ENCODE measurements around the gene GFI1B.
"Not testable (repeated sequence)": the region's sequence is repeated elsewhere in the genome, so short reads cannot be mapped to it uniquely, and the experiment has no call there.

The GFI1B gene

DNA sequence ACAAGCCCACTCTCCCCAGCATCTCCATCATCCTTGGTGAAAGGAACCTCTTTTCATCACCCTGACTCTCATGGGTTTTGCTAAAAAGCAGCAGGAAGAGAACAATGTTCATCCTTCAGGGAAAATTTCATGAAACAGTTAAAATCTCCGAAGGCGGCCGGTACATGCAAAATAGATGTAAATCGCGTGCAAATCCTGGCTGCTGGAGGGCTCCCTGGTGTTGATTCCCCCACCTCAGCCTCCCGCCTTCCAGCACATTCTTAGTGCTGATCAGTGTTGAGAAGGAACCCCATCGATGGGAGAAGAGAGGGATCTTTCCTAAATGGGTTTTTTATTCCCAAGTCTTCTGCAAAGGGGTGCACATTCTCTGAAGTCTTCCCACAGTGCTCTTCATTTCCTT, 8.7 kb upstream of the GFI1B start:
- no peak for DNase-seq

DNA sequence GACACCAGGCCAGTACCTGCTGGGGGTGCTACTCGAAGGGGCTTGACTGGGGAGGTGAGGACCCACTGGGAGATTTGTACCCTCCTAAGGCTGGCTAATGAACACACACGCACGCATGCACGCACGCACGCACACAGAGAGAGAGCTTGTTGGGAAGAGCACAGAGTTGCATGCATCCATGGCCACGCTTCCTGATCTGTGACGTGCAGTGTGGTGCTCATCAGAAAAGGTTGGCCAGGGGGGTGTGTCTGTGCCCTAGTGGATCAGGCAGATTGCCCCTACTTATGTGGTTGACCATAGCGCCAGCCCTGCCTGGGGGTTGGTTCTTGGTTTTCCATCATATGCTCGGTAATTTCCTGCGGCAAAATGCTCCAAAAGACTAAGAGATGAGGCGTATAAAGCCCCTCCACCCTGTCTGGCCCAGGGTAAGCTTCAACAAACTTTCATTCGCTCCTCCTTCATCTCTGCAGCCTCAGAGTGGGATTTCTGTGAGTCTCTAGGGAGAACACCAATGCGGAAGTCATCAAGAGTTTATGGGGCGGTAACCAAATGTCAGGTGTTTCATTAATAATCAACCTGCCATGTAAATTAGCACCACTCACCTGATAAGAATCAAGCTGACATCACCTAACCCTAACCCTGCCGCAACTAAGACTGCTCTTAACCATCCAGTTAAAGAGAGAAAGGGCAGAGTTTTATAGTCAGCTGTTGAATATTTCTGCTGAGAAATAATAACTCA, 8.0 kb upstream of the GFI1B start:
- DNase-seq, result no peak

DNA sequence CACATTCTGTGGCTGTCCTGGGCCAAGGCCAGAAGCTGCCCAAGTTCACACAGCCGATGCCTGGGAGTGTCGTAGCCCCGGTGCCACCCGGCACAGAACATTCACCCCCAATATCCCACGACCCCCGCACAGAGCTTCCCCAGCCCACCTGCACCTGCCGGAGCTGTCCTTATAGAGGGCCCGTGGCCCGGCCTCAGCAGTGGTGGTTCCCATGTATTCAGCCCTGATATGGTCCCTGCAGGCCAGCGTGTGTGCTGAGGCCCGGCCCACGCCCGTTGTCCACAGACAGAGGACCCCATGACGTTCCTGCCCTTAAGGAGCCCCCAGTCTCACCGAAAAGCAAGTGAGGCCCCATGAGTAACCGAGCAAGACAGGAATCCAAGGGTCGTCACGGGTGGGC, 5.3 kb upstream of the GFI1B start:
- no peak for DNase-seq

DNA sequence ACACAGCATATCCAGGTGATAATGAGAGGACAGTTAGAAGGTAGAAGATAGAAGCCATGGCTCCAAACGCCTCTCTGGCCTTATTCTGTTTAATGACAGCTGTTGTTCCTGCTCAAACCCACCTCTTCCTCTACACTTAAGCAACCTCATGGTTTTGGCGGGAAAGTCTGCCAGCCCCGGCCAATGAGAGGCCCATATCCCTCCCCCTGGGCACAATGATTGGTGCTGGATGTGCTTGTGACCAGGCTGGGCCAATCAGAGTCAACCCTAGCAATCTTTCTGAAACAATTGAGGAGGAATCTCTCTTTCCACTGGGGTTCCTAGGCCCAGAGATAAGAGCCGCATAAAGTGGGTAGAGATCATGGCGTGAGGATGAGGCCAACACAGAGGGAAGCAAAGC, 4.8 kb upstream of the GFI1B start:
- DNase-seq, result no peak

DNA sequence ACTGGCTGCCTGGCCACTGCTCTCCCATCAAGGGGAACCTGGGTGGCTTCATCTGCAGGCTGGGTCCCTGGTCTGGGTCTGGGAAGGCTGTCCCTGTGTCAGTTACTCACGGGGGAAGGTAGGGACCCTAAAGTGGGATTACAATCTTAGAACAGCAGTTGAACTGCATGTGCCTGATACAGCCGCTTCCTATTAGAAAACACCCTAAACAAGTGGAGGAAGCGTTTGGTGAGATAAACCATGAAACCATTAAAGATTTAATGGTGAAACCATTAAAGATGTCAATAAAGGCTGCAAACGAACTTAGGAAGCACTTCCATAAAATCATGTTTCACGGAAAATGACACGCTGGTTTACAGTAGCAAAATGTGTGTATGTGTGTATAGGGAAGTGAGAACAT, 2.5 kb upstream of the GFI1B start:
- DNase-seq, result no peak

DNA sequence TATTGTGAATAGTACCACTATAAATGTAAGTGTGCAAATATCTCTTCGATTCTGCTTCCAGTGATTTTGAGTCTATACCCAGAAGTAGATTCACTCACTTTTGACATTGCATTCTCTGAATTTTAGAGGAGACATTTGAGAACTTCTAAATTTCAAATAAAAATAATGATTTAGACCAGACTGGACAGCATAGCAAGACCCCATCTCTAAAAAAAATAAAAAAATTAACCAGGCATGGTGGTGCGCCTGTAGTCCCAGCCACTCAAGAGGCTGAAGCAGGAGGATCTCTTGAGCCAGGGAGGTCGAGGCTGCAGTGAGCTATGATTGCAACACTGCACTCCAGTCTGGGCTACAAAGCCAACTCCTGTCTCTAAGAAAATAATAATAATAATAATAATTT, 1.9 kb upstream of the GFI1B start:
- no peak for DNase-seq

DNA sequence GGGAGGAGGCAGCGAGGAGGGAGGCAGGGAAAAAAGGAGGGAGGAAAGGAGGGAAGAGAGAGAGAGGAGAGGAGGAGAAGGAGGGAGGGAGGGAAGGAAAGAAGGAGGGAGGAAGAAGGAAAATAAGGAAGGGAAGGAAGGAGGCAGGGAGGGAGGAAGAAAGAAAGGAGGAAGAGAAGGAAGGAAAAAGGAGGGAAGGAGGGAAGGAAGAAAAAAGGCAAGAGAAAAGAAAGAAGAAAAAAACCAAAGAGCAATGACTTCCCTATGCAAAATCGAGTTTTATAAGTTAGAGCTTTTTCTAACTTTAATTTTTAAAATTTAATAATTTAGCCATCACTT, 413 bp upstream of the GFI1B start:
- no peak for DNase-seq

DNA sequence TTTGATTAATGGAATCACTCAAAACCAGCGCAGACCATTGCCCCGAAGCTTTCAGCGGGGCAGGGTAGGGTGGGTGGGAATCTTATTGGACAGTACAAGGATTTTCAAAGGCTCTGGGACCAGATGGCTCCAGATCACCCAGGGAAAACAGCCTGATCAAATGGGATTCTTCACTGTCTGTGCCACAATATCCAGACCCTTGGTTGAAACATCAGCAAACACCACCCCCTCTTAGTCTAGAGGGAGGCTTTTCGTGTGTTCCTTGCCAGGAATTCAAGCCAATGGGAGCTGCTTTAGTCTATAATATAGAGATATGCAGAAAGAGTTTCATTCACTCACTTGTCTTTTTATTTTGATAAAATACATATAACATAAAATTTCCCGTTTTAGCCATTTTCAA, 1.7 kb downstream of the GFI1B start:
- DNase-seq, result no peak

DNA sequence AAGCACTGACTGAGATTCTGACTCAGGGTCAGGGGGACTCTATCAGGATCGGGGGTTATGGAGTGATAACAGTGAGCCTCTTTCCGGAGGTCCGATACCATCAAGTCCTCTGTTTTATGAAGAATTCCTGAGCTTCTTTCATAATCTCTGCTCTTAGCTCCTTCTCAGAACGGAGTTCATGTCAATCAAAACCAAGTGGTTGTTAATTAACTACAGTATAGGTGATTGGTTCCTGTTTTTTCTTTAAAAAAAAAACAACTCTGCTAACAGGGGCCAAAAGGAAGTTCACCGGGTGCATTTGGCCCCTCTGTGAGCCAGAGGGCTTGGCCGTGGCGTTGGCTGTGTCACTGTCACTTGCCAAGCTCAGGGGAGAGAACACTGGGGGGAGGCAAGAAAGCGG, 4.0 kb downstream of the GFI1B start:
- no peak for DNase-seq

DNA sequence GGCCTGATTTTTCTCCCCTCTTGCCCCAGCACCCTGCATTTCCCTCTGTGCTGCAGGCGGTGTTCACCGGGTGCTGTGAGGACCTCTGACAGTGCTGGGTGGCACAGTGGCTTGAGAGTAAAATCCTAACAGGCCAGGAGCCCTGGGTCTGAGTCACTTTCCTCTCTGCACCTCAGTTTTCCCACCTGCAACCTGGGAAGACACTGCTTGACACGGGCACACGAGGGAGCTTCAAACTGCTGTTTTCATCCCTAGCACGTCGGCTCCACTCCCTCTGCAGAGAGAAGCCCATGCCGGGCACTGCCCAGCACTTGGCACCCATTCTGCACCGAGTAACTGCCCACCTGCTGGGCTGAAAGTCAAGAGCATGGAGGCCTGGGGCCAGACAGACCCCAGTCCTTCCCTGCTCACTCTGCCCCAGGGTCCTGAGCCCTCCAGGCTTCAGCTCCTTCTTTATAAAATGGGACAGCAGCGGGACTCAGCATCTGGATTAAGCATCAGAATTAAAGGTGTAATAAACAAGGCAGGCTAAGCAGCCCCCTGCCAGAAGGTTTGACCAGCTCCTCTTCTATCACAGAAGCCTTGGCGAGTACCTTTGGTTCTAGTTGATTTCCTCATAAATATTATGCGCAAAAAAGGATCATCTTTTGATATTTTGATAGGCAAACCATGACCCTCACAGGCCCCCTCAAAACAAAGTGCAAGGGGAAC, 5.2 kb downstream of the GFI1B start:
- DNase-seq, result no peak

DNA sequence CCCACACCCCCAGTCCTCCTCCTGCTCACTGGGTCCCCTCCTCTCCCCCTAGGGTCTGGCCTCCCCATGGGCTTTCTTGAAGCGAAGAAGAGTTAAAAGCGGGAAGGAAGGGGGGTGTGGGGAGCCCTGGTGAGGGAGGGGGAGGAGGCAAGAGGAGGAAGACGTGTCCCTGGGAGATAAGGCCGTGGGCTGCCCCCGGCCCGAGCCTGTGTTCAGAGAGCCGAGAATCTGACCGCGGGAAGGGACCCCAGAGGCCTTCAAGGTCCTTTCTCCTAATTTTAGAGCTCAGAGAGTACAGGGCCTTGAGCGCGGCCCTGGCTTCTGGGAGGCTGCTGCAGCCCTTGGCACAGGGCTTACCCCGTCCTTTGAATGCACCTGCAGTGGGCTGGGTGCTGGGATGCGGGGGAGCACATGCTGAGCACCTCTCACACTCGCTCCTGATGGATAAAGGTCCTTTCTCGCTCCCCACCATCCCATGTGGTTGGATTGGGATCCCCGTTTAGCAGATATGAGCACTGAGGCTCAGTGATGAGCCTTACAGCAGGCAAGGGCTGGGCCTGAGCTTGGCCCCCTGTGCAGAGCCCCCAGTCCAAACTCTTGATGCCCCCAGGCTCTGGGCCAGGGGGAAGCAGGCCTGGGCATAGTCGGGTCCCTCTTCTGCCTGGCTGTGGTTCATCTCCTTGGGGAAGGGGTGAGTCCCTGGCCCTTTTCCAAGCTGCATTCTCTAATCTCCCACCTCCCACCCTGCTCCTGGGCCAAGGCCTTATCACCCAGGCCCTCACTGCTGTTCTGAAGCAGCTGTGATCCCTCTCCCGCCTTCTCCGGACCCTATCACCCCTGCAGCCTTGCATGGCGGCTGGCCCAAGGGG, 5.9 kb downstream of the GFI1B start:
- DNase-seq, result no peak

DNA sequence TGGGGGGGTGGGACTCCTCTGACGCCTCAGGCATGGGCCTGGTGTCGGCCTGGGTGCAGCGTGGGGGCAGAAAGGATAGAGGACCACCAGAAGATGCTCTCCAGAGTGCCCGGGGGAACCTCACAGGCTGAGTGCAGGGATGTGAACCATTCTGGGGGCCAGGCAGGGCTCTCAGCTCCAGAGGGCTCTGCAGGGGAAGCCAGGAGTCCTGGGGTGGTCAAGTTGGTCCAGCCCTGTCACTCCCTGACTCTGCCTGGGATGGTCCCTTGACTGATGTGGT, 6.5 kb downstream of the GFI1B start:
- DNase-seq, result no peak

DNA sequence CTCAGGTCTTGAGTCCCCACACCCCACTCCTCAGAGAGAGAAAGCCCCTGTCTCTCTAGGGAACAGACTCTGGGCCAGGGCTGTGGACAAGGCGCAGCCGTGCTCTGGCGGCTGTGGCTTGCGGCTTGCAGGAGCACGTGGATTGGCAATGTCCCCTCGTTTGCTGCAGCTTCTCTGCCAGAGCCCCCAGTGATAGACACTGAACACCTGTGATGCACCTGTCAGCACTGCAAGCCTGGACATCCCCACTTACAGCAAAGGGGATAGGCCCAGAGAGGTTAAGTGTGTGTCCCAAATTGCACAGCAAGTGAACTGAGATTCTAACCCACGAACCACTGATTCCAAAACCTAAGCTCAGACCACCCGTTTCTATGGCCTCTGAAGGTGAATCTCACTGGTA, 7.0 kb downstream of the GFI1B start:
- DNase-seq, result no peak

DNA sequence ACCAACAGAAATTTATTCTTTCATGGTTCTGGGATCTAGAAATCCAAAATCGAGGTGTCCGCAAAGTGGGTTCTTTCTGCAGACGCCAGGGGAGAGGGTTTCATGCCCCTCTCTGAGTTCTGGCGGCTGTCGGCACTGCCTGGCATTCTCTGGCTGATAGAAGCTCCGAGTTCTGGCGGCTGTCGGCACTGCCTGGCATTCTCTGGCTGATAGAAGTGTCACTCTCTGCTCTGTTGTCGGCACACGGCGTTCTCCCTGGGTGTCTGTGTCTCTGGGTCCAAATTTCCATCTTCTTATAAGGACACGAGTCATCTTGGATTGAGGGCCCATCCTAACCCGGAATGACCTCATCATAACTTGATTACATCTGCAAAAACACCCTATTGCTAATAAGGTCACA, 7.6 kb downstream of the GFI1B start:
- no peak for DNase-seq

DNA sequence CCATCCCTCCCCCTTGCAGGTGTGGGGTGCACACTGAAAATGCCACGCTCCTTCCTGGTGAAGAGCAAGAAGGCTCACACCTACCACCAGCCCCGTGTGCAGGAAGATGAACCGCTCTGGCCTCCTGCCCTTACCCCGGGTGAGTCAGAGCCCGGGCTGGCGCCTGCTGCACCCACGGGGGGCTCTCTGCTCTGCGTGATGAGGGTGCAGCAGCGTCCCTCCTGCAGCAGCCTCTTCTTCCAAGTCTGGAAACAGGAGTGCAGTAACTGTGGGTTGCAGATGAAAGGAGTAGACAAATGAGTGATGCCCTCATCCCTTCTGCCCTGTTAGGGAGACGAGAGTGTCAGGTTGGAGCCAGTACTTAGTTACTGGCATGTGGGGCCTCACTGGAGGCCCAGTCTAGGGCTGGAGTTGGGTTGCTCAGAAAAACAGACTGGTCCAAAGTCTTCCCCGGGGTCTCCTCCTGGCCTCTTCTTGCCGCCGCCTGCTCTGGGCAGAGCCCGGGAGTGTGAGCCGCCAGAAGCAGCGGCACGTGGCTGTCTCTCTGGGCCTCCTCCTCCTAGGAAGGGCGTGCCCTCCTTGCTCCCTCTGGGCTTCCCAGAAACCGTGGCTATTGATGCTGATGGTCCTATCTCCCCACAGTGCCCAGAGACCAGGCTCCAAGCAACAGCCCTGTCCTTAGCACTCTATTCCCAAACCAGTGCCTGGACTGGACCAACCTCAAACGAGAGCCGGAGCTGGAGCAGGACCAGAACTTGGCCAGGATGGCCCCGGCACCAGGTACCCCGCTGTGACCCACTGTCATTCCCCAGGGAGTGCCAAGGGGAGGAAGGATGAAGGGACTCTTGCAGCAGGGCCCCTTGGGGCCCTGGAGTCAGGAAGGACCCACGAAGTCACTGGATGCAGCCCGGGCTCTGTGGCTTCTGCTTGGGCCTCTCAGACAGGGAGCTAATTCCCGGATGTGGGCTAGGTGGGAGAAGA, 8.4 kb downstream of the GFI1B start:
- DNase-seq, result no peak

DNA sequence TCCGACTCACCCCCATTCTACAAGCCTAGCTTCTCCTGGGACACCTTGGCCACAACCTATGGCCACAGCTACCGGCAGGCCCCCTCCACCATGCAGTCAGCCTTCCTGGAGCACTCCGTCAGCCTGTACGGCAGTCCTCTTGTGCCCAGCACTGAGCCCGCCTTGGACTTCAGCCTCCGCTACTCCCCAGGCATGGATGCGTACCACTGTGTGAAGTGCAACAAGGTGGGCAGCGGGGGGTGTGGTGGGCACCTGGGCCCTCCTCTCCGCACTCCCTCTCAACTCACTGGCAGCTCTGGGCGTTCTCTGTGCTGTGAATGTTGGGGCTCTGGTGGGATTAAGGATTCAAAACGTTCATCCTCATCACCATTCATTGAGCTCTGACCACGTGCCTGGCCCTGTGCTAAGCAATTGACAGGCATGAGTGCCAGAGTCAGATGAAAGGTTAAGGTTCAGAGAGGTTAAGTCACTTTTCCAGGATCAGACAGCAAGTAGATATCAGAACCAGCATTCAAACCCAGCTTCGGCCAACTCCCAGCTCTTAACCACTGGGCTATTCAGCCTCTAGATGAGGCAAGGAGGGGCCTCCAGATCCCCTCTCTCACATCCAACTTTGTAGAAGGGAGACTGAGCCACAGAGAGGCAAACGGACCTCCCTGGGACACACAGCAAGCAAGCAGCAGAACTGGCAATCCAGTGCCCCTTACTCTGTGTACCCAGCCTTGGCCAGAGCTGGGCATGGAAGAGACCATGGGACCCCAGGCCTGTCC, 9.9 kb downstream of the GFI1B start:
- no peak for DNase-seq

DNA sequence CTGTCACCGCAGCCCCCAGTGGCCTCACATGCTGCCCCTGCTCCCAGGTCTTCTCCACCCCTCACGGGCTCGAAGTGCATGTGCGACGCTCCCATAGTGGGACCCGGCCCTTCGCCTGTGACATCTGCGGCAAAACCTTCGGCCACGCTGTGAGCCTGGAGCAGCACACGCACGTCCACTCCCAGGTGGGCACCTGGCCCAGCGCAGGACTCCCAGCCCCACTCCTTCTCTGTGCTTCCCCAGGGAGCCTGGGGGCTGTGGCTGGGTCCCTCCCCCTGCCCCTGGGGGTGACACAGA, 10.5 kb downstream of the GFI1B start:
- DNase-seq, result no peak

DNA sequence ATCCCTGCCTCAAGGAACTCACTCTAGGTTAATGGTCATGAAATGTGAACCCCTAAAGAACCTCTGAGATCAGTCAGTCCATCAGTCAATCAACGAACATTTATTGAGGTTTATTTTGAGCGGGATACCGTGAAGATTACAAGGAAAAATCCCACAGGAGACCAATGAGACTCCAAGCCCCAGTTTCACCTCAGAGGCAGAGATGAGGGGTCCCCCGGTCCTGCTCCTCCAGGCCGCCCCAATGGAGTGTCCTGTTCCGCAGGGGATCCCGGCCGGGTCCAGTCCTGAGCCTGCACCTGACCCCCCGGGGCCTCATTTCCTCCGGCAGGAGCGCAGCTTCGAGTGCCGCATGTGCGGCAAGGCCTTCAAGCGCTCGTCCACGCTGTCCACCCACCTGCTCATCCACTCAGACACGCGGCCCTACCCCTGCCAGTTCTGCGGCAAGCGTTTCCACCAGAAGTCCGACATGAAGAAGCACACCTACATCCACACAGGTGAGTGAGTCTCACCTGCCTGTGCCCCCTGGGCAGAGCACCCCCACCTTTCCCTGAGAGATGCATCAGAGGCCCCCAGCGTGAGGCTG, 11.0 kb downstream of the GFI1B start:
- DNase-seq, result no peak

DNA sequence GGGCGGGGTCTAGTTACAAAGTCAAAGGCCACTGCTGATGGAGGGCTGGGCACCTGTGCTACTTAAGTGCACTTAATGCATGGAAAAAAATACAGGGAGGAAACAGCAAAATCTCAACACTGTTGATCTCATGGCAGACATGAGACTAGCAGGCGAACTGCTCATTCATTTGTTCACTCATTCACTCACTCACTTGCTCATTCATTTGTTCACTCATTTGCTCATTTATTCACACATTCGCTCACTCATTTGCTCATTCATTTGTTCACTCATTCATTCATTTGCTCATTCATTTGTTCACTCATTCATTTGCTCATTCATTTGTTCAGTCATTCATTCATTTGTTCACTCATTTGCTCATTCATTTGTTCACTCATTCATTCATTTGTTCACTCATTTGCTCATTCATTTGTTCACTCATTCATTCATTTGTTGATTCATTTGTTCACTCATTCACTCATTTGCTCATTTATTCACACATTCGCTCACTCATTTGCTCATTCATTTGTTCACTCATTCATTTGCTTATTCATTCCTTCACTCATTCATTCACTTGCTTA, 11.6 kb downstream of the GFI1B start:
- DNase-seq, result not testable (repeated sequence)

DNA sequence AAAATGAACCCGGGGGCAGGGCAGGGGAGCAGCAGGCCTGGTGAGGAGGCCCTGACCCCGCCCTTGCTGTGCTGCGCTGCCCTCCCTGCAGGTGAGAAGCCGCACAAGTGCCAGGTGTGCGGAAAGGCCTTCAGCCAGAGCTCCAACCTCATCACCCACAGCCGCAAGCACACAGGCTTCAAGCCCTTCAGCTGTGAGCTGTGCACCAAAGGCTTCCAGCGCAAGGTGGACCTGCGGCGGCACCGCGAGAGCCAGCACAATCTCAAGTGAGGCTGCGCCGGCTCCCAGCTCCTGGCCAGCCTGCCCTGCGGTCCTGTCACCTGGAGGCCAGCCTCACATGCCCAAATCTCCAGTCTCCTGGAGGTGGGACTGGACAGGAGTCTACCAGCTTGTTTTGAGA, 12.3 kb downstream of the GFI1B start:
- no peak for DNase-seq

Measured in activated naive CD4-positive, alpha-beta T cell (primary cell).